Glomerular visceral epithelial cell (primary cell): ENCODE data around the gene TP53I13.

Source experiments
- DNase-seq: peaks from one replicate; pipeline ENCODE4 v3.0.0-alpha.2; 2016; ENCODE audit errors: extremely low spot score

Gene TP53I13

GRCh38 chr17:29615492-29616299, 47.2 kb downstream of the TP53I13 start:
- DNase-seq, result peak; percentile 57

- DNase-seq, result no peak
These were observed 48.0 kb downstream of the TP53I13 start for GRCh38 chr17:29616300-29617048.

DNA sequence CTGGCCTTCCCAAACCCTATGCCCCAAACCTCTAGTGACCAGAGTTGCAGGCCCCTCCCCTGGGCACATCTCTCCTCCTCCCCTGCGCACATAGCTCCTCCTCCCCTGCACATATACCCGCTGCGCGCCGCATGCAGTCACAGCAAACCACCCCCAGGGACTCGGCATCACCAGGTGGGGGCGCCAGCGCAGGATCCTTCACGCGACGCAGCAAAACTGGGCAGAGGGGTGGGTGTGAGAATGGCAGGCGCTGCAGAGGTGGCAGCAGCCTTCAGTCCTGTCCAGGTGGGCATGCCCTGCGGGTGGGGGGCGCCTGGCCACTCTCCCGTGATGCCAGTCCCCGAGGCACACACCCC, 48.6 kb downstream of the TP53I13 start:
- no peak for DNase-seq

DNA sequence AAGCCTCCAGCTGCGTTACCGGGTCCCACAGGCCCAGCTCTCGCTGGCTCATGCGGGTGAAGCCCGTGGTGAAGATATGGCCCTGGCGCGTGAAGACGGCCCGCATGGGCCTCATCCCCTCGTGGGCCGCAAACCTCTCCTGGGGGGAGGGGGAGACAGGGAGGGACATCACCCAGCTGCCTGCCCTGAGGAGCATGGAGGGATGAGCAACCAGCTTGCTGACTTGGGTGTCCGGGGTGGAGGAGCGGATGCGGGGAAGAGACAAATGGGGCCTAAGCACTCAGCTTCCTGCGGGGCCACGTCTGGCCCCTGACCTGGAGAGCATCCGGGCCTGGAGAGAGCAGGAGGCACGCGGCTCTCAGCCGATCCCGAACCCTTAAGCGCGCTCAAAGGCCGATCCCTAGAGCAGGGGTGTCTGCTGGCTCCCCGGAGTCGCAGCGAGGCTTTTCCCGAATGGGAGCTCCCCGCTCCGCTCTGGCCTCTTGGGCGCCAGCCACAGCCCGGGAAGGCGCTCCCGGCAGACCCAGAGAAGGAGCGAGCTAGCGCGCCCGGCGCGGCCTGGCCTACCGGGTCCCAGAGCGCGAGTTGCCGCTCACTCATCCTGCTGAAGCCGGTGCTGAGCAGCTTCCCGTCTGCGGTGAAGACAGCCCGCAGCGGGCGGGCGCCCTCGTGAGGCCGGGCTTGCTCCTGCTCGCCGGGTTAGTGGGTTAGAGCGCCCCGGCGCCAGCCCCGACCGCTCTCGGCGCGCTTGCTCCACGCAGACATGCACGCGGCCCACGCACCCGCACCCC, 49.2 kb downstream of the TP53I13 start:
- DNase-seq, result peak; percentile 40

DNA sequence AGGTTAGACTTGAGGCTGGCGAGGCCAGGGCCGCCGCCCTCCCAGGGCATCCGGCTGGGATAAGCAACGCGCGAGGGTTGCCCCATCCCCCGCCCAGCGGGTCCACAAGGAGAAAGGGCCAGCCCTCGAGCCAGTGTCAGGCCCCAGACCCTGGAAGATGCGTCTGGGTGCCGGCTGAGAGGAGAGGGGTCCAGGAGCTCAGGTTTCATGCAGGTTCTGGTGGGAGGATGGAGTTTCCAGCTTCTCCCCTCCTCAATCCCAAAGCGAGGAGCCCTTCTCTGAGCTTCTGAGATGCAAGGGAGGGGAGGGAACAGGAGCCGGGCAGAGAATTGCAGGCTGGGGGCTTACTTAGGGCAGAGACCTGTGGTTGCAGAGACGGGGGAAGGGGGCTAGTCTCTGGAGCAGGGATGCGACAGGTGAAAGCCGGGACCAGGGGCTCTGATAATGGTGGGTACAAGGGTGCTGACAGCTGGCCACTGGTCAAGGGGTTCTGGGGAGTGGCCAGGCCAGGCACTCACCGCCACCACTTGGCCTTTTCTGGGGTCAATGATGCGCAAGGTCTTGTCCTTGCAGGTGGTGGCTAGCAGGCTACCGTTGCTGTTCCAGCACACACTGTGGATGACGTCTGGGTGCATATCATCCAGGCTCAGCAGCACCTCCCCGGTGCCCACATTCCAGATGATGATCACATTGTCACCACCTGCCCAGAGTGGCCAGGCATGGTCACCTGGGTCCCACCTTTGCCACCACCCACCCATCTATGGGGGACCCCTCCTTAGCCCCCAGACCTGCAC, 50.0 kb downstream of the TP53I13 start:
- DNase-seq, result no peak

GRCh38 chr17:29619251-29619650, 50.8 kb downstream of the TP53I13 start:
- no peak for DNase-seq

DNA sequence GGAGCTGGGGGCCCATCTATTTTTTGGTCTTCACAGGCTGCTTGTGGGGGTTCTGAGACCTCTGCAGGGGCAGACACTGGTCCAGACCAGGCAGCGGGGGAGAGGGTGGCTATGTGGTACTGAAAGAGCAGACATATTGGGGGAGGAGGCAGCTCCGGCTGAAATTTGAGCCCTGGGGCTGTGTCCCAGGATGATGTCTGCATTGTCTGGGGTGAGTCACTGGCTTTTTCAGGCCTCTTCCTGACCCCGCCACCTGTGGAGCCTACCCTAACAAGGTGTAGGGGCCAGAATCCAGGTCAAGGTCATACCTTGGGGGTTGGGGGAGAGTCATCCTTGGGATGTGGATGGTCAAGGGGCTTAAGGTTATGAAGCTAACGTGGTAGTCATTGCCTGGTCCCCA, 51.8 kb downstream of the TP53I13 start:
- peak; percentile 31 for DNase-seq

DNA sequence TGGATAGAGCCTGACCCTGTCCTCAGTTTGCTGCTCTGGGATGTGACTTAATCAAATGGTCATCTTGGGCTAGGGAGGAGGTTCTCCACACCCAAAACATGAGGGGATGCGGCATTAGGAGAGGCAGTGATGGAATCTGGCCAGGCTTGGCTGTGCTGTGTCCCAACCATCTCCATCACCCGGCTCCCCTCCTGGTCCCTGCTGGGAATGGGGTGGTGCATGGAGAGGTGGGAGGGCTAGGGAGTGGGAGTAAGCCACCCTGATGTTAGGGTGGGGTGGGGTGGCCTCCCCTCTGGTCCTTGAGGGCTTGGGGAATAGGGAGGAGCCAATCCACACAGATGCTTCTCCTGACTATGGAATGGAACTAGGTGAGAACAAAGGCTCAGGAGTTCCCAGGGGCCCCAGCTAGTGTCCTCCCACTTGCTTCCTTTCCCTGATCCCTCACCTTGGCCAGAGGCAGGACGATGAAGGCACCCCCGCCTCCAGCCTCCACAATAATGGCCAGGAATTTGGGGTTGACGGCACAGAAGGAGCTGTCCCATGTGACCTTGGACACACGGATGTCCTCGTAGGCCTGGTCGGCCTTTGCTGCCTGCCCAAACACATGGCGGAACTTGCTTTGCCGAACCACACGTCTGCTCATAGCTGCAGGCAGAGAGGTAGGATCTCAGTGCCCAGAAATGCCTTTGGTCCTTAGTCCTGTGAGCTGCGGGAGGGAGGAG, 52.4 kb downstream of the TP53I13 start:
- DNase-seq, result no peak

- peak; percentile 70 for DNase-seq
These were observed 53.3 kb downstream of the TP53I13 start for GRCh38 chr17:29621751-29622194.
